ENCODE results near the gene KCMF1.

Gene KCMF1

GRCh38 chr2:85037622-85038021, 66.7 kb downstream of the KCMF1 start:
- DNase-seq = no peak
- no peaks in the 10 kb centered on the region for H3K27me3 ChIP-seq
- H3K4me1 ChIP-seq = no peaks in the 10 kb centered on the region
- no peaks in the 10 kb centered on the region for H3K36me3 ChIP-seq
- TF ChIP-seq CTCF (IDR thresholded peaks at IDR 0.05; ENCODE audit: low read depth, low read length) = no peak
- H3K4me3 ChIP-seq (ENCODE audit: low read depth, low read length) = no peak overlapping the region
- H3K9me3 ChIP-seq = no peaks in the 10 kb centered on the region

GRCh38 chr2:85042330-85042729, 71.4 kb downstream of the KCMF1 start:
- H3K36me3 ChIP-seq = peaks cover 3% of the 10 kb centered on the region

GRCh38 chr2:85048534-85048933, 77.6 kb downstream of the KCMF1 start:
- TF ChIP-seq CTCF (IDR thresholded peaks at IDR 0.05; ENCODE audit: low read depth, low read length) = no peak
- Histone ChIP-seq H3K27me3 (no peaks in the 10 kb centered on the region), H3K36me3 (peaks cover 3% of the 10 kb centered on the region), H3K4me1 (peaks cover 3% of the 10 kb centered on the region), H3K9me3 (no peaks in the 10 kb centered on the region), H3K4me3 (ENCODE audit: low read depth, low read length) (no peak overlapping the region)
- peak; percentile 9 for DNase-seq

More at GRCh38 chr2:85042330-85042729, 71.4 kb downstream of the KCMF1 start:
- no peaks in the 10 kb centered on the region for H3K9me3 ChIP-seq
- no peak for DNase-seq
- no peak for TF ChIP-seq CTCF (IDR thresholded peaks at IDR 0.05; ENCODE audit: low read depth, low read length)
- H3K27me3 ChIP-seq = no peaks in the 10 kb centered on the region
- H3K4me1 ChIP-seq = no peaks in the 10 kb centered on the region
- no peak overlapping the region for H3K4me3 ChIP-seq (ENCODE audit: low read depth, low read length)

GRCh38 chr2:85049236-85049635, 78.3 kb downstream of the KCMF1 start:
- Histone ChIP-seq H3K9me3 (no peaks in the 10 kb centered on the region), H3K36me3 (peaks cover 3% of the 10 kb centered on the region), H3K27me3 (no peaks in the 10 kb centered on the region), H3K4me1 (peaks cover 3% of the 10 kb centered on the region), H3K4me3 (ENCODE audit: low read depth, low read length) (no peak overlapping the region)
- TF ChIP-seq CTCF (IDR thresholded peaks at IDR 0.05; ENCODE audit: low read depth, low read length) = no peak
- peak; percentile 53 for DNase-seq

- H3K9me3 ChIP-seq = no peaks in the 10 kb centered on the region
- no peak for TF ChIP-seq CTCF (IDR thresholded peaks at IDR 0.05; ENCODE audit: low read depth, low read length)
- H3K4me3 ChIP-seq (ENCODE audit: low read depth, low read length) = no peak overlapping the region
- no peaks in the 10 kb centered on the region for H3K27me3 ChIP-seq
- no peaks in the 10 kb centered on the region for H3K36me3 ChIP-seq
- no peak for DNase-seq
- H3K4me1 ChIP-seq = no peaks in the 10 kb centered on the region
Observed at GRCh38 chr2:85053802-85054201, 82.8 kb downstream of the KCMF1 start.

- DNase-seq = no peak
- no peak for TF ChIP-seq CTCF (IDR thresholded peaks at IDR 0.05; ENCODE audit: low read depth, low read length)
- Histone ChIP-seq H3K27me3 (no peaks in the 10 kb centered on the region), H3K9me3 (no peaks in the 10 kb centered on the region), H3K4me1 (no peaks in the 10 kb centered on the region), H3K4me3 (ENCODE audit: low read depth, low read length) (no peak overlapping the region), H3K36me3 (no peaks in the 10 kb centered on the region)
Observed at GRCh38 chr2:85057226-85057962, 86.4 kb downstream of the KCMF1 start.

Measured in BE2C (cell line).